Nephron (organoid): ENCODE results near the gene SAMM50.
A peak's percentile ranks its signal among the peaks of the same experiment; 100 is the strongest.

Experiments
- H3K27ac Mint-ChIP-seq, 3 experiments: 2 replicates each; pipeline ENCODE4 v1.8.0; 2020; ENCODE audit warnings: mixed read lengths in 3 of 3, mild to moderate bottlenecking in 2 of 3, moderate library complexity in 1 of 3
- H3K27me3 Mint-ChIP-seq: 2 replicates; pipeline ENCODE4 v1.8.0; 2021; ENCODE audit warnings: low read depth, mild to moderate bottlenecking, moderate library complexity, mixed read lengths
- H3K36me3 Mint-ChIP-seq: 2 replicates; pipeline ENCODE4 v1.8.0; 2020; ENCODE audit warnings: low read depth, mixed read lengths
- H3K4me1 Mint-ChIP-seq: 2 replicates; pipeline ENCODE4 v1.8.0; 2020; ENCODE audit warnings: mixed read lengths
- H3K4me3 Mint-ChIP-seq, 3 experiments: 2 replicates each; pipeline ENCODE4 v1.8.0; 2020; ENCODE audit warnings: mild to moderate bottlenecking in 3 of 3, mixed read lengths in 3 of 3, moderate library complexity in 2 of 3
- H3K9me3 Mint-ChIP-seq: 2 replicates; pipeline ENCODE4 v1.8.0; 2020; ENCODE audit warnings: mixed read lengths
- CTCF ChIP-seq, 3 experiments: fragments of 200-600 bp; sonication (generic); IDR thresholded peaks; one replicate each; pipeline ENCODE4 v1.5.0; 2021; ENCODE audit warnings: antibody characterized with exemption in 3 of 3; ENCODE audit not compliant: unreplicated experiment in 3 of 3

SAMM50 gene

GRCh38 chr22:44029069-44029468, 73.8 kb downstream of the SAMM50 start:
- Mint-ChIP-seq H3K27ac (peak overlapping the region; percentile 13 to 65 (median 41)), H3K9me3 (no peaks in the 10 kb centered on the region), H3K4me3 (peak overlapping the region in 1 of 3 experiments; percentile 41), H3K27me3 (peaks cover 4% of the 10 kb centered on the region), H3K4me1 (peaks cover 66% of the 10 kb centered on the region), H3K36me3 (no peaks in the 10 kb centered on the region)
- TF ChIP-seq CTCF (IDR thresholded peaks at IDR 0.05; ENCODE audit: unreplicated experiment in 3 of 3) = no peak

GRCh38 chr22:44030051-44030701, 74.9 kb downstream of the SAMM50 start:
- Mint-ChIP-seq H3K9me3 (no peaks in the 10 kb centered on the region), H3K36me3 (no peaks in the 10 kb centered on the region), H3K4me3 (peak overlapping the region in 1 of 3 experiments; percentile 17), H3K27me3 (peaks cover 4% of the 10 kb centered on the region), H3K27ac (peak overlapping the region; percentile 63 to 95 (median 84)), H3K4me1 (peaks cover 71% of the 10 kb centered on the region)
- no peak for TF ChIP-seq CTCF (IDR thresholded peaks at IDR 0.05; ENCODE audit: unreplicated experiment in 3 of 3)

- H3K27me3 Mint-ChIP-seq = peaks cover 4% of the 10 kb centered on the region
- no peaks in the 10 kb centered on the region for H3K9me3 Mint-ChIP-seq
- no peaks in the 10 kb centered on the region for H3K36me3 Mint-ChIP-seq
- peaks cover 67% of the 10 kb centered on the region for H3K4me1 Mint-ChIP-seq
- peak overlapping the region in 1 of 3 experiments; percentile 17 for H3K4me3 Mint-ChIP-seq
- H3K27ac Mint-ChIP-seq = peak overlapping the region in 2 of 3 experiments; percentile 84 to 95
- no peak for TF ChIP-seq CTCF (IDR thresholded peaks at IDR 0.05; ENCODE audit: unreplicated experiment in 3 of 3)
These were observed 75.5 kb downstream of the SAMM50 start for GRCh38 chr22:44030702-44031082.

DNA sequence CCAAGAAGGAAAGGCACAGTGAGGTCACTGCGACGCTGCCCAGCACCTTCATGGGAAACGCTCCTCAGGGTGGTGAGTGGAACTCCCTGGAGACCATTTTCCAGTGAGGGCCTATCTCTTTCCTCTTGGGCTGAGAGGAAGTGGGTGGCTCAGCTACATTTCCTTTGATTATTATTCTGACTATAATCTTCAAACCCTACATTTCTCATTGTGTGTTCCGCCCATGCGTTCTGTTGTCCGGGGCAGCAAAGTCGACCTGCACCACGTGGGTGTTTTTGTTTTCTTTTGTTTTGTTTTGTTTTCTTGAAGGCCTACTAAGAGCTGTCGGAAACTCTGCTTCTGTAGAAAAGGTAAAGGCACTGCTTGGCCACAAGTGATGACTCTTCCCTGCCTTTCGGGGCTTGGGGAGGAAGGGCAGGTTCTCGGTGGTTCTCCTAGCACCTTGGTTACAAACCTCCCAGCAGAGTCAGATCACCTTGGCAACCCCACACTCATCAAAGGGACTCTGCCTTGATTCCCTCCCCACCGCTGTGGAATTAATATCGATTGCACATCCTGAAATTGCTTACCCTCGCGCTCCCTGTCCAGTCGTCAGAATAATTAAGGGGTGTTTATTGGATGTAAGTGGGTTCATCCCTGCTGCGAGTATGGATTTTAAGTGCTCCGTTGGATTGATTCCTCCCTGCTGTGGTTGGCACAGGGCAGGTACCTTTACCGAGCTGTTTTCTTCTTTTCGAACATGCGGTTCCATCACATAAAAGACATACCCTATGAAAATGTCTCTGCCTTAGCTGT, 76.1 kb downstream of the SAMM50 start:
- Mint-ChIP-seq H3K9me3 (no peaks in the 10 kb centered on the region), H3K27ac (peak overlapping the region; percentile 84 to 95 (median 92)), H3K27me3 (peaks cover 4% of the 10 kb centered on the region), H3K36me3 (no peaks in the 10 kb centered on the region), H3K4me3 (peak overlapping the region in 1 of 3 experiments; percentile 61), H3K4me1 (peaks cover 60% of the 10 kb centered on the region)
- no peak for TF ChIP-seq CTCF (IDR thresholded peaks at IDR 0.05; ENCODE audit: unreplicated experiment in 3 of 3)

DNA sequence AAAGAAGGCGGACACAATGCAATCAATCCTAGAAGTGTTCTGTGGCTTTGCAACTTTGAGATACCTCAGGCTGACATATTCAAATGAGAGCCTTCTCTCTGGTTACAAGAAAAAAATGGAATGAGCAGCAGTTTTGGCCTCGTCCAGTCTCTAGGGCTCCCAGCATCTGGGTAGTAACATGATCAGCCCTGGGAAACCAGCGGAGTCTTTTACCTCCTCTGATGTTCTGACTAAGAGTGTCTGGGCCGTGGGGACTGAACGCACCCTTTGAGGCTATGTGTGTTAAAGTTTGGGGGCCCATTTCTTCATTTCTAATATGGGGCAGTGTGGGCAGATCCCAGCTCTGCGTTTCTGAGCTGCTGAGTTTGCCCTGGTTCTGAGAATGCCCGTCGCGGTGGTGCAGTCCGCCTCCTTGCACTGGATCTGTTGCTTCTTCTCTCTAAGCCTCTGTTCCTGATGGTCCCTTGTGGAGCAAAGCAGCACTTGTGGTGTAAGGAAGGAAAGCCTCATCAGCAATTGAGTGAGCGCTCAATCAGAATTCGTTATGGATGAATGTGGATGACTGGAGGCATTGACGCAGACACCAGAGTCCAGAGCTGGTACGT, 77.0 kb downstream of the SAMM50 start:
- H3K9me3 Mint-ChIP-seq = no peaks in the 10 kb centered on the region
- peak overlapping the region; percentile 84 to 95 (median 92) for H3K27ac Mint-ChIP-seq
- peaks cover 52% of the 10 kb centered on the region for H3K4me1 Mint-ChIP-seq
- no peak for TF ChIP-seq CTCF (IDR thresholded peaks at IDR 0.05; ENCODE audit: unreplicated experiment in 3 of 3)
- H3K27me3 Mint-ChIP-seq = no peaks in the 10 kb centered on the region
- no peaks in the 10 kb centered on the region for H3K36me3 Mint-ChIP-seq
- peak overlapping the region in 1 of 3 experiments; percentile 61 for H3K4me3 Mint-ChIP-seq
